HG03159 (cell line): ENCODE measurements around the gene IFNGR2.
"Not testable (repeated sequence)": the region's sequence is repeated elsewhere in the genome, so short reads cannot be mapped to it uniquely, and the experiment has no call there.

Experiments used
- ATAC-seq: cut with Tn5 transposase; IDR thresholded peaks from one replicate; pipeline ENCODE4 v1.9.1; 2021; ENCODE audit warnings: mild to moderate bottlenecking, moderate library complexity; ENCODE audit not compliant: unreplicated experiment

IFNGR2 gene

DNA sequence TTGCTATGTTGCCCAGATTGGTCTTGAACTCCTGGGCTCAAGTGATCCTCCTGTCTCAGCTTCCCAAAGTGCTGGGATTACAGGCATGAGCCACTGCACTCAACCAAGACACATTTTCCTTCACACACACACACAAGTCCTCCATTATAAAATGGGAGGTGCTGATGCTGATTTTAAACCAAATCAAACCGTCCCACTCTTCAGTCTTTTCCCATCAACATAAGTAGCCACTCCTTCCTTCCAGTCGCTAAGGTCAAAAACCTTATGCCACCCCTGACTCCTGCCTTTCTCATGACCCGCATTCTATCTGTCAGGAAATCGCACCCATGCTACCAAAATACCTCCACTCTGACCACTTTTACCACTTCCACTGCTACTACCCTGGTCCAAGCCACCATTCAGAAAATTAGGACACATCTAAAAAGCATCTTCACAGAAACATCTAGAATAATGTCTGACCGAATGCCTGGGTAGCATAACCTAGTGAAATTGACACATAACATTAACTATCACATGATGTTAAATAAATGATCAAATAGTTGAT lies 28.0 kb upstream of the IFNGR2 start:
- ATAC-seq: no peak

GRCh38 chr21:33377221-33377920 lies 25.8 kb upstream of the IFNGR2 start:
- no peak for ATAC-seq

DNA sequence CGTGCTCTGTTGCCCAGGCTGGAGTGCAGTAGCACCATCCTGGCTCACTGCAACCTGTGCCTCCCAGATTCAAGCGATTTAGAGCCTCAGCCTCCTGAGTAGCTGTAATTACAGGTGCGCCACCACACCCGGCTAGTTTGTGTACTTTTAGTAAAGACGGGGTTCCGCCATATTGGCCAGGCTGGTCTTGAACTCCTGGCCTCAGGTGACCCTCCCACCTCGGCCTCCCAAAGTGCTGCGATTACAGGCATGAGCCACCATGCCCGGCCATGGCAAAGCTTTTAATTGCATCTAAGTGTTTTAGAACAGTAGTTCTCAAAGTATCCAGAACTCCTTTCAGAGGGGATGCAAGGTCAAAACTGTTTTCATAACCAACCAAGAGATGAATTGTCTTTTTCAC lies 25.1 kb upstream of the IFNGR2 start:
- ATAC-seq: no peak

GRCh38 chr21:33379934-33380333 lies 23.3 kb upstream of the IFNGR2 start:
- ATAC-seq: not testable (repeated sequence)

DNA sequence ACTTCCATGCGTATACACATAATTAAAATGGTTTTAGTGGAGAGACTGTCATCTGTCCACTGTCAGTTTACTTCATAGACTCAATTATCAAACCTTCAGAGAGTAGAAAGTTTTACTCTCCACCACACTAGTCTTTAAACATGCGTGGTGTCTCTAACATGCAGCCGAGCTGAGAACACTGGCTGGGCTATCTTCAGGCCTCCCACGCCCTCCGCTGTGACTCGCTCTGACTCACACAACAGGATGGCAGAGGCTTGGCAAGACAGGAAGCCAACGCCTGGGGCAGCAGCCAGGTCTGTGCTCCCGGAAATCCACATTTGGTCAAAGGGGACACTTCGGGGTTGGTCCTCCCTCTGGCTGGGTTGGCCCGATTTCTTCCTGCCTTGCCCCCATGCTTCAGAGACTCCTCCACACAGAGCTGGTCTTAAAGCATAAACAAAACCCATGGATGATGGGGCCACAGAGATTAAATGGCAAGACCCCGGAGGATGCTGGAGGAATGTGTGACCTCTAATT lies 22.7 kb upstream of the IFNGR2 start:
- no peak for ATAC-seq

DNA sequence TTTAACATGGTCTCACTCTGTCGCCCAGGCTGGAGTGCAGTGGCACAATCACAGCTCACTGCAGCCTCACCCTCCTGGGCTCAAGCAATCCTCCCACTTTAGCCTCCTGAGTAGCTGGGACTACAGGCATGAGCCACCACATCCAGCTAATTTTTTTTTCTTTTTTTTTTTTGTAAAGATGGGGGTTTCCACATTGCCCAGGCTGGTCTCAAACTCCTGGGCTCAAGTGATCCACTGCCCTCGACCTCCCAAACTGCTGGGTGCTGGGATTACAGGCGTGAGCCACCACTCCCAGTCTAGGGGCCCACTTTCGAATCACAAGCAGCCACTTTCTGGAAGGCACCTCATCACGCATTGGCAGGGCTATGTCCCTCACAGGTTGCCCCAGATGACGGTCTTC lies 21.8 kb upstream of the IFNGR2 start:
- not testable (repeated sequence) for ATAC-seq

- peak; percentile 64 for ATAC-seq
Measured at GRCh38 chr21:33383056-33383888, 19.9 kb upstream of the IFNGR2 start.

GRCh38 chr21:33384841-33385331 lies 18.3 kb upstream of the IFNGR2 start:
- no peak for ATAC-seq

DNA sequence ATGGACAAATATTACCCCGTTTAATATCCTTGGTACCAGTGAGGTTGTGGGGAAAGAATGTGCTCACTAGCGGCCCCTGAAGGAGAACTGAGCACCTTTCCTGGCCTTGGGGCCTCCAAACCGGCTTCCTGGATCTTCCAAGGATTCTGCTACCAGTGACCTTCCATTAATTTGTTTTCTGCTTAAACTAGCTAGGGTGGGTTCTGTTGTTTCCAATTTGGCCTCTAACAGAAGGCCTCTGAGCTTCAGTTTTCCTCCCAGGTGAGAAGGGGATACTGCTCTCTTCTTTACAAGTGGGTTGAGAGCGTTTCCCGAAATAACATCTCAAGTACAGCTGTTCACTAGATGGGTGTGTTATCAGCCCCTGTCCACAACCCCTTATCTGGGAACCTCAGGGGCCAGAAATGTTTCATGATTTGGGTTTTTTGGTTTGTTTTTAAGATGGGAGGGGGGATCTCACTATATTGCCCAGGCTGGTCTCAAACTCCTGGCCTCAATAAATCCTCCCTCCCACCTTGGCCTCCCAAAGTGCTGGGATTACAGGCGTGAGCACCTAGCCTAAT lies 16.9 kb upstream of the IFNGR2 start:
- no peak for ATAC-seq

DNA sequence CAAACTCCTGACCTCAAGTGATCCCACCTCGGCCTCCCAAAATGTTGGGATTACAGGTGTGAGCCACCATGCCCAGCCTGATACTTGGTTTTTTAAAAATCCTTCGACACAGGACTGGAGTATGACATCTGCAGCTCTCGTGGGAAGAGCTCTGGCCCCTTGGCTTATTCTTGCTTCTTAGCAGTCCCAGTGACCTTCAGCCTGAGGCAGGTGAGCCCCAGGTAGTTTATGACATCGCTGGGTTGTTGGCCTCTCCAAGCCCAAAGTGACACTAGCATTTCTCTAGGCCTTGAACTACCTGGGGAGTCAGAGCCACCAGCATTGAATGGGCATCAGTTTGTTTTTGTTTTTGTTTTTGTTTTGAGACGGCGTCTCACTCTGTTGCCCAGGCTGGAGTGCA lies 15.9 kb upstream of the IFNGR2 start:
- no peak for ATAC-seq

DNA sequence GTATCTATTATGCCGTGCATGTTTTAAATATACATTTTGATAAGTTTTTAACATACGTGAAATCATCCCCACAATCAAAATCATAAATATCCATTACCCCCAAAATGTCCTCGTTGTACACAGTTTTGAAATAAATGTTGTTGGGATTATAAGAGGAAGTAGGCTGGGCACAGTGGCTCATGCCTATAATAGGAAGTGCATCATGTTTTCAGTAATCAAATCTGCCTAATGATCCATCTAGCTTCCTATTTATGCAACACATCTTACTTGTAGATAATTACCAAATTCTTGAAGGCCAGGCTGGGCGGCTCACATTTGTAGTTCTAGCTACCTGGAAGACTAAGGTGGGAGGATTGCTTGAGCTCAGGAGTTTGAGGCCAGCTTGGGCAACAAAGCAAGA lies 15.0 kb upstream of the IFNGR2 start:
- ATAC-seq: no peak

DNA sequence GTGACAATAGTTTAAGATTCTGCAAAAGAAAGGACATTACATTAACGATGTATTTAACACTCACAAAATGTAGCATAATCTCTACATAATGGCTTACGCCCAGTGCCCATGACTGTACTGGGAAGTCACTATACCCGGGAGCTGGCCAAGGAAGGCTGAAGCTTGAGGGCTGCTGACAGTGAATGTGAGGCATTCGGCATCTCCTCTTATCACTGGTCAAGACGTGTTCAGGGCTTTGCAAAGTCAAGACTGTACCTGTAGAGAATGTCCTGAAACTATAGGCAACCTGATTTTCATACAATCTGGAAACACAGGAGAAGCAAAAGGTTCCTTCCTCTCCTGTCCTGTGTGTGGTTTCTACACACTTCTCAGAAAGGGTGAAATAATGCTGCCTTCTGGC lies 12.7 kb upstream of the IFNGR2 start:
- ATAC-seq: no peak

GRCh38 chr21:33391656-33392055 lies 11.6 kb upstream of the IFNGR2 start:
- no peak for ATAC-seq

GRCh38 chr21:33392284-33392985 lies 10.8 kb upstream of the IFNGR2 start:
- ATAC-seq: no peak

DNA sequence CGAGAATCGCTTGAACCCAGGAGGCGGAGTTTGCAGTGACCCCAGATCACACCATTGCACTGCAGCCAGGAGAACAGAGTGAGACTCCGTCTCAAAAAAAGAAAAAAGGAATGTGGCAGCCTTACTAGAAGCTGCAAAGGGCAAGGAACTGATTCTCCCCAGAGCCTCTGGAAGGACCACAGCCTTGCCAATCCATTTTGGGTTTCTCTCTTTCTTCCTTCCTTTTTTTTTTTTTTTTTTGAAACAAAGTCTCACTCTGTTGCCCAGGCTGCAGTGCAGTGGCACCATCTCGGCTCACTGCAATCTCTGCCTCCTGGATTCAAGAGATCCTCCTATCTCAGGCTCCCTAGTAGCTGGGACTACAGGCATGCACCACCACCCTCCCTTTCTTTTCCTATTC lies 9.9 kb upstream of the IFNGR2 start:
- no peak for ATAC-seq

DNA sequence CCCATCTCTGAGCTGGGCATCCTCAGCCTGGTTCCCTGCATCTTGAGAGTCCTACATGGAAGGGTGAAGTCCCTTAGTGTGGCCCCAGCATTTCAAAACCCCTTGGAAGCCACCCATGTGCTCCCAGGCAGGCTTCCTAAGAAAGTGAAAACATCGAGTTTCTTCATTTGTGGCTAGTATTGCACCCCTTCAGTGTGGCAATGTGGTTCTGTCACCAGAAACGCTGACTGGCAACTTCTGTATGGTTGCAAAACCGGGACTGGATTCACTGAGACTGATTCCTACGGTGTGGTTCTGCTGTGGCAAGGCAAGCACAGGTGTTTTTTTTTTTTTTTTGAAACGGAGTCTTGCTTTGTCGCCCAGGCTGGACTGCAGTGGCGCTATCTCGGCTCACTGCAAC lies 9.0 kb upstream of the IFNGR2 start:
- no peak for ATAC-seq

GRCh38 chr21:33395891-33396331 lies 7.3 kb upstream of the IFNGR2 start:
- no peak for ATAC-seq

DNA sequence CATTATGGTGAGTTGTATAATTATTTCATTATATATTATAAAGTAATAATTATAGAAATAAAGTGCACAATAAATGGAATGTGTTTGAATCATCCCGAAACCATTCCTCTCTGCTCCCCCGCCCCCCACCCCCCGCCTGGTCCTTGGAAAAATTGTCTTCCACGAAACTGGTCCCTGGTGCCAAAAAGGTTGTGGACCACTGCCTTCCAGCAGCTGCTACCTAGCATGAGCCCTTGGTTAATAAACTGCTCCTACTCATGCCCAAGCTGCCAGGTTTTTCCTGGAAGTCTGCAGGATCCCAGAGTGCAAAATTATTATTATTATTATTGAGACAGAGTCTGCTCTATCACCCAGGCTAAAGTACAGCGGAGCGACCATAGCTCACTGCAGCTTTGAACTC lies 6.8 kb upstream of the IFNGR2 start:
- no peak for ATAC-seq

- ATAC-seq: no peak
Measured at GRCh38 chr21:33396951-33397350, 6.3 kb upstream of the IFNGR2 start.

- ATAC-seq: no peak
Measured at GRCh38 chr21:33397717-33398116, 5.5 kb upstream of the IFNGR2 start.

GRCh38 chr21:33398361-33398760 lies 4.9 kb upstream of the IFNGR2 start:
- no peak for ATAC-seq
